ENCODE measurements around the gene SSTR3.

The SSTR3 gene

GRCh38 chr22:37165066-37165465 is 47.2 kb downstream of the SSTR3 start:
- H3K9me3 ChIP-seq (ENCODE audit: low read length) = peaks cover 8% of the 10 kb centered on the region
- H4K20me1 ChIP-seq (ENCODE audit: insufficient read depth, low read length) = no peaks in the 10 kb centered on the region
- H3K4me3 ChIP-seq (ENCODE audit: low read depth, low read length, poor library complexity, severe bottlenecking) = no peak overlapping the region
- no peak overlapping the region for H3K4me2 ChIP-seq (ENCODE audit: low read length)
- no peaks in the 10 kb centered on the region for H3F3A ChIP-seq (ENCODE audit: insufficient read depth, low read length)
- H3K9me2 ChIP-seq (ENCODE audit: low read depth, low read length) = no peaks in the 10 kb centered on the region
- TF ChIP-seq EZH2 (IDR thresholded peaks at IDR 0.05; ENCODE audit: borderline replicate concordance, low read length) (no peak), CTCF (IDR thresholded peaks at IDR 0.05; ENCODE audit: low read length) (no peak)
- peaks cover 6% of the 10 kb centered on the region; the same call in 1 of the 2 replicates for H3K36me3 ChIP-seq (ENCODE audit: insufficient read depth, low read length)
- peaks cover 17% of the 10 kb centered on the region; the same call in 1 of the 2 replicates for H3K27me3 ChIP-seq (ENCODE audit: insufficient read depth, low read length)
- H3K9ac ChIP-seq (ENCODE audit: low read length) = no peak overlapping the region
- H3K4me1 ChIP-seq (ENCODE audit: insufficient read depth, low read length, severe bottlenecking) = no peaks in the 10 kb centered on the region
- no peak overlapping the region for H3K27ac ChIP-seq (ENCODE audit: low read depth, low read length, poor library complexity, severe bottlenecking)
- no peaks in the 10 kb centered on the region for H3K79me2 ChIP-seq (ENCODE audit: insufficient read depth, low read length)
- H2AFZ ChIP-seq (ENCODE audit: low read length) = no peak overlapping the region

GRCh38 chr22:37164505-37164887 is 47.8 kb downstream of the SSTR3 start:
- Histone ChIP-seq H3K27ac (ENCODE audit: low read depth, low read length, poor library complexity, severe bottlenecking) (no peak overlapping the region), H3K4me2 (ENCODE audit: low read length) (no peak overlapping the region), H3K27me3 (ENCODE audit: insufficient read depth, low read length) (peaks cover 17% of the 10 kb centered on the region; the same call in 1 of the 2 replicates), H3K4me1 (ENCODE audit: insufficient read depth, low read length, severe bottlenecking) (no peaks in the 10 kb centered on the region), H4K20me1 (ENCODE audit: insufficient read depth, low read length) (no peaks in the 10 kb centered on the region), H3F3A (ENCODE audit: insufficient read depth, low read length) (no peaks in the 10 kb centered on the region), H3K4me3 (ENCODE audit: low read depth, low read length, poor library complexity, severe bottlenecking) (no peak overlapping the region), H3K9me2 (ENCODE audit: low read depth, low read length) (no peaks in the 10 kb centered on the region), H3K79me2 (ENCODE audit: insufficient read depth, low read length) (no peaks in the 10 kb centered on the region), H3K36me3 (ENCODE audit: insufficient read depth, low read length) (peaks cover 6% of the 10 kb centered on the region; the same call in 1 of the 2 replicates), H3K9me3 (ENCODE audit: low read length) (peaks cover 8% of the 10 kb centered on the region), H2AFZ (ENCODE audit: low read length) (no peak overlapping the region), H3K9ac (ENCODE audit: low read length) (no peak overlapping the region)
- TF ChIP-seq CTCF (IDR thresholded peaks at IDR 0.05; ENCODE audit: low read length) = no peak
- TF ChIP-seq EZH2 (IDR thresholded peaks at IDR 0.05; ENCODE audit: borderline replicate concordance, low read length) = no peak

GRCh38 chr22:37163575-37164504 is 48.4 kb downstream of the SSTR3 start:
- no peak overlapping the region for H3K4me2 ChIP-seq (ENCODE audit: low read length)
- peaks cover 8% of the 10 kb centered on the region for H3K9me3 ChIP-seq (ENCODE audit: low read length)
- no peak overlapping the region for H3K27ac ChIP-seq (ENCODE audit: low read depth, low read length, poor library complexity, severe bottlenecking)
- H4K20me1 ChIP-seq (ENCODE audit: insufficient read depth, low read length) = no peaks in the 10 kb centered on the region
- H3K4me3 ChIP-seq (ENCODE audit: low read depth, low read length, poor library complexity, severe bottlenecking) = no peak overlapping the region
- no peak overlapping the region for H3K9ac ChIP-seq (ENCODE audit: low read length)
- H3K27me3 ChIP-seq (ENCODE audit: insufficient read depth, low read length) = peaks cover 17% of the 10 kb centered on the region; the same call in 1 of the 2 replicates
- H3K79me2 ChIP-seq (ENCODE audit: insufficient read depth, low read length) = no peaks in the 10 kb centered on the region
- no peaks in the 10 kb centered on the region for H3K4me1 ChIP-seq (ENCODE audit: insufficient read depth, low read length, severe bottlenecking)
- no peaks in the 10 kb centered on the region for H3K9me2 ChIP-seq (ENCODE audit: low read depth, low read length)
- no peaks in the 10 kb centered on the region for H3F3A ChIP-seq (ENCODE audit: insufficient read depth, low read length)
- no peak overlapping the region for H2AFZ ChIP-seq (ENCODE audit: low read length)
- TF ChIP-seq EZH2 (IDR thresholded peaks at IDR 0.05; ENCODE audit: borderline replicate concordance, low read length) (no peak), CTCF (IDR thresholded peaks at IDR 0.05; ENCODE audit: low read length) (no peak)
- peaks cover 6% of the 10 kb centered on the region; the same call in 1 of the 2 replicates for H3K36me3 ChIP-seq (ENCODE audit: insufficient read depth, low read length)
